ENCODE measurements around the gene GALNT7.

GALNT7 gene

GRCh38 chr4:173317004-173317403, 148.4 kb downstream of the GALNT7 start:
- DNase-seq = no peak

GRCh38 chr4:173318240-173318639, 149.6 kb downstream of the GALNT7 start:
- DNase-seq = no peak

GRCh38 chr4:173318648-173319211, 150.1 kb downstream of the GALNT7 start:
- peak; percentile 56 for DNase-seq

GRCh38 chr4:173319696-173320095, 151.1 kb downstream of the GALNT7 start:
- DNase-seq = no peak

DNA sequence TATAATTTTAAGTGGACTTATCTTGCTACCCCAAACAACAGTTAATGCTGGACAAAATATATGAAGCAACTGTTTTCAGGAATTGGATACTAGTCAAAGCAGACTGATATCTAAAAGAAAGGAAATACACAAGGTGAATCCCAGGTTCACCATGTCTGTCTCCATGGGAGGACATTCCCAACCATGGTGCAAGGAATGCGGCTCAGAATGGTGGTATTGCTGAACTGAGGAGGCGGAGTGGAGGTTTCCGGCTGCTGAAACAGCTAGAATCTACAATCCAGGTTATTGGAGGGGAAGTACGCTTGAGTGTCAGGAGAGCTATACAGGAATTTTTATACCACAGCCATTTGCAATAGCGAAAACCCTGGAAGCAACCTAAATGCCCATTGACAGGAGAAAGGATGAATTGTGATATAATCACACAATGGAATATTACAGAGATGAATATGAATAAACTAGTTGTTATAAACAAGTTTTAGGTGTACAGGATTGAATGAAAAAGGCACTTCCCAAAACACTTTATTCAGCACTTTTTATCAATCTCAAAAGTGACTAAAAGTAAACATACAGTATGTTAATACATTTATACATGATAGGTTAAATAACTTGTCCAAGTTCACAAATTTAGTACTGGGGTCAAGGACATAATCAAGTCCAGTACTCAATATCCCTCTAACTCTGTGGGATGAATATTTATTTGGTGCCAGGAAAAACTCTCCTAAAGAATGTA, 156.6 kb downstream of the GALNT7 start:
- no peak for DNase-seq

DNA sequence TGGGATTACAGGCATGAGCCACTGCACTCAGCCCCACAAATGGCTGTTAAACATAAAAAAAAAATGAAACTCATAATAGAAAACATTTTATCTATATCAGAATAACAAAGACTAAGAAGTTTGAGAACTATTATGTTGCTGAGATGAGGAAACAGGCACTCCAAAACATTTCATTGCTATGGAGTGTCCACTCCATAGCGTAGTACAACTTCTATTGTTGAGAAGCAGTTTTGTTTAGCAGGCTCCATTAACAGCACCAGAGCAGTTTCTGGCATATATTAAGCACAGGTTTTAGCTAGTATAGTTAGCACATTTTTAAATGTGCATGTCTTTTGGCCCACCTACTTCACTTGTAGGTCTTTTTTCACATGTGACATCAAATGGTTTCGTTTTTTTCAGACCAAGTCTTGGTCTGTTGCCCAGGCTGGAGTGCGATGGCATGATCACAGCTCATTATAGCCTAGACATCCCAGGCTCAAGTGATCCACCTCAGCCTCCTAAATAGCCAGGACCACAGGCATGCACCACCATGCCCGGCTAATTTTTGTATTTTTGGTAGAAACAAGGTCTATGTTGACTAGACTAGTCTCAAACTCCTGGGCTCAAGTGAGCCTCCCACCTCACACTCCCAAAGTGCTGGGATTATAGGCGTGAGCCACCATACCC, 159.8 kb downstream of the GALNT7 start:
- no peak for DNase-seq

GRCh38 chr4:173330590-173330989, 162.0 kb downstream of the GALNT7 start:
- no peak for DNase-seq

- peak; percentile 27 for DNase-seq
Observed at GRCh38 chr4:173332021-173332487, 163.4 kb downstream of the GALNT7 start.

- peak; percentile 23 for DNase-seq
Observed at GRCh38 chr4:173332963-173333657, 164.5 kb downstream of the GALNT7 start.

GRCh38 chr4:173333658-173334084, 165.1 kb downstream of the GALNT7 start:
- peak; percentile 52 for DNase-seq

GRCh38 chr4:173334085-173334890, 165.7 kb downstream of the GALNT7 start, which contains the start of gene HMGB2:
HMGB2 (minus strand) TSS chr4:173334358; CDS start chr4:173333649, 709 bp downstream.
- peak; percentile 100 for DNase-seq

DNA sequence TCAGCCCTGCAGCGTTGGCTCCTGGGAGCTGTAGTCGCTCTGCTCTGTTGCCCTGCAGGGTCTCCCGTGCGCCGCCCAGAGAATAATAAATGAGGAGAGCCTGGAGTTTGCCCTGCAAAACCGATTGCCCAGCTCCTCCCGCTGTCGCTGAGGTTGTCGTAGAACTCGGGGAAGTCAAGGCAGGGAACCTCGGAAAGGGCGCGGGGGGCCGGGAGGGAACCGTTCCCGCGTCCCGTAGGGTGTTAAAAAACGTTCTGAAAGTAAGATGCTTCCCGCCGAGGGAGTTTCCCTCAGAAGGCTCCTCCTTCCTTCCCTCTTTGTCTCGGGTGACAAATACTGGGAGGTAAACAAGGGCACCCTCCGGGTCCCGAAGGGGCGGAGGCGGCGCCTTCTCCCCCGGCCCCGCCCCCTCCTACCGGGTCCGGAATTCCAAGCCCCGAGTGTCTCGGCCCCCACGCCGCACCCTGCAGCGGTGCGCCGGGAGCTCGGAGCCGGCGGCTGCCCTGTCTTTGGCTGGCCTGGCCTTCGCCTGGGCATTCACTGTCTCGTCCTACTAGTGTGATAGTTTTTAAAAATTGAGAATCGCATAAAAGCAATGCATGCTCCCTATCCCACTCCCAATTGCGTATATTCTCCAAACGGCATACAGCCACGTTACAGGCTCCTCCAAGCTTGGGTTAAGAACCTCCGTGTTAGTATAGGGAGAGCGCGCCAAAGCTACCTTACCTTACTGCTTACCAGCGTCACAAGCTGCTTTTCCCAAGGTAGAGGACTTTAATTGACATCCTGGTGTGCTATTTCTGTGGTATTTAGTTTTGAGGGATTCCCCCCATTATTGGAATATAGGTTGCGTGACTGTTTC, 166.5 kb downstream of the GALNT7 start:
- peak; percentile 27 for DNase-seq

- no peak for DNase-seq
Observed at GRCh38 chr4:173337463-173337862, 168.9 kb downstream of the GALNT7 start.

GRCh38 chr4:173343832-173344397, 175.3 kb downstream of the GALNT7 start:
- DNase-seq = no peak

DNA sequence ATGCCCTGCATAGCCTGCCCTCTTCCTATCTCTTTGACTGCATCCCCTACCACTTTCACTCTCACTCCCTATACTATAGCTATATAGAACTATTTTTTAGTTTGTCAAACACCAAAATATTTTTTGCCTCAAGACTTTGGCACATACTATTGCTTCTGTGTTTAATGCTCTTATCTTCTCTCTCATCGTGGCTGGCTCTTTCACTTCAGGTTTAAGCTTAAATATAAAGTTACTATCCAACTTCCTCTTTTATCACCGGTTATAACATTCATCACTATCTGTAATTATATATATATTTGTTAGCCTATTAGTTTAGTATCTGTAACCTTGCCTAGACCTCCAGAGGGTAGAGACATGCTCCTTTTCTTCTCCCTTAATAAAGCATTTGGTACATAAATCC, 177.0 kb downstream of the GALNT7 start:
- no peak for DNase-seq

GRCh38 chr4:173346074-173346473, 177.5 kb downstream of the GALNT7 start:
- DNase-seq = no peak

DNA sequence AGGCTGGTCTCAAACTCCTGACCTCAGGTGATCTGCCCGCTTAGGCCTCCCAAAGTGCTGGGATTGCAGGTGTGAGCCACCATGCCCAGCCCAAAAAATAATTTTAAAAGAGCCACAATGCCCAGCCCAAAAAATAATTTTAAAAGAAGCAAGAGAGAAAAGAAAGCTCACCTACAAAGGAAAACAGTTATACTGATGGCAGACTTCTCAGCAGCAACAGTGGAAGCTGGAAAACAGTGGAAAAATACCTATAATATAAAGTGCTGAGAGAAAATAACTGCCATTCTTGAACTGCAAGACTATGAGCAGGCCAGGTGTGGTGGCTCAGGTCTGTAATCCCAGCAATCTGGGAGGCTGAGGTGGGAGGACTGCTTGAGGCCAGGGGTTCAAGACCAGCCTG, 178.9 kb downstream of the GALNT7 start:
- no peak for DNase-seq

DNA sequence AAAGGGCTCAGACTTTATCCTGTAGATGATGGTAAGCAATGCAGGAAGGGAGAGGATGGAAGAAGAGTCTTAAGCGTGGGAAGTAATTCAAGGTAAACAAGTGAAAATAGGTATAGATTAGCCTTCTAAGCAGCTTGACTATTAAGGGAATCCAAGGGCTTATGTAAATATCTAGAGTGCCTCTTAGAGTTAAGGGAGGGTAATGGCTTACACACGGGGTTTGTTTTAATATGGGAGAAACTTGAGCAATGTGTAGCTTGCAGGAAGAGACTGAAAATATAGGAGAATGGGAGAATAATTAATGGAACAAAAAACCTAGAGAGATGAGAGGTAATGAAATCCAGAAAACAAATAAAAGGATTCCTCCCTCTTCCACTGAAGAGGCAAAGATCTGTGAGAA, 189.3 kb downstream of the GALNT7 start:
- no peak for DNase-seq

GRCh38 chr4:173360587-173361221, 192.1 kb downstream of the GALNT7 start:
- no peak for DNase-seq

- no peak for DNase-seq
Observed at GRCh38 chr4:173362666-173363065, 194.1 kb downstream of the GALNT7 start.
